Measurements from ENCODE around the gene MAP2K1.

The MAP2K1 gene

DNA sequence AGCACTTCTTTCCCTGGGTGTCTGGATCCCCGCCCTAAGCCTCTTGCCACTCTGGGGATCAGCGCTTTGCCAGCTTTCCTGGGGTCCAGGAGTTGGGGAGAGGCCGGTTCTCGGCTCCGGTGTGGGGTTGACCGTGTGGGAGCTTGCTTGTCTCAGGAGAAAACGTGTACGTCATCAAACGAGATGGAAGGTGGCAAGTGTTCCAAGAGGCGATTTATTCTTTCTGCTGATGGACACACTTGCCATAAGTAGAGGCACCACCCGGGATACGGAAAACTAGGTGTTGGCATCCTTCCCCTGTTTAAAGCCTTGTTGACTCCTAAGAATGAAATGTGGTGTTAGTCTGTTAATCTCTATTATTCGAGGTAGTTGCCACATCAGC, 118.7 kb downstream of the MAP2K1 start:
- no peak for DNase-seq (ENCODE audit: low spot score)

DNA sequence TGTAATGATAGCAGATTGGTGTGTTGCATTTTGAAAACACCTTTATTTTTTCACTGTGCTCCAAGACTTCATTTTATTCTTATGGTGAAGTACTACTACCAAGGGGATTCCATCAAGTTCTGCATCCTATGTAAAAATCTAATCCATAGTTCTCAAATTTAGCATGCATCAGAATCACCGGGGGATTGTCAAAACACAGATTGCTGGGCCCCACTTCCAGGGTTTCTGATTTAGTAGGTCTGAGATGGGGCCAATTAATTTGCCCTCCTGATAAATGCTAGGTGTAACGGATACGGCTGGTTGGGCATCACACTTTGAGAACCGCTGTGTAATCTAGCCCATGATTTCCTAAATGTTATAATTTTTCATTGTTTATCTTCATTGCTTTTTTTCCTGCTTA, 119.1 kb downstream of the MAP2K1 start:
- no peak for DNase-seq (ENCODE audit: low spot score)

DNA sequence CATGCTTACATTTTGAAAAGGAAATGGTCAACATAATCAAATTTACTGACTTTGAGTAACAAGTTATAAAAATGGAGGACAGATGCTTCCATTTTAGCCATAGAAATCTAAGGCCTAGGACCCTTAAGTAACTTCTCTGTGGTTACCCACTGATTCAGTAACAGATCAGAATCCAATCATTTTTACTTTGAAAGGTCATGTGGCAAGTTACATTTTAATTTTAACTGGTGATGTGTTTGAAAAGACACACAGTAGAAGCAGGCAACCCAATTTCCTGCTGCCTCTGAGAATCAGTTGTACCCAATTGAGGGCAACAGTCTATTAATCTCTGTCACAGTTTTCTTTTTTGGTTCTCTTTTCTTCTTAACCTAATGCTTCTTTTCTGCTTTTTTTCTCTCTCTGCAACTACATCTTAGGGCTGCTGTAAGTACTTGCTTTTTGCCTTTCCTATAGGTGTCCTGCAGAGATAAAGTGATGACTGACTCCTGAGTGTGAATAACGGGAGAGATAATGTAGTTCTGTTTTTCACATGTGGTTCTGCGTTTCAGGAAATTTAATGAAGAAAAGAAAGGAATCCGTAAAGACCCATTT, 121.7 kb downstream of the MAP2K1 start:
- no peak for DNase-seq (ENCODE audit: low spot score)

DNA sequence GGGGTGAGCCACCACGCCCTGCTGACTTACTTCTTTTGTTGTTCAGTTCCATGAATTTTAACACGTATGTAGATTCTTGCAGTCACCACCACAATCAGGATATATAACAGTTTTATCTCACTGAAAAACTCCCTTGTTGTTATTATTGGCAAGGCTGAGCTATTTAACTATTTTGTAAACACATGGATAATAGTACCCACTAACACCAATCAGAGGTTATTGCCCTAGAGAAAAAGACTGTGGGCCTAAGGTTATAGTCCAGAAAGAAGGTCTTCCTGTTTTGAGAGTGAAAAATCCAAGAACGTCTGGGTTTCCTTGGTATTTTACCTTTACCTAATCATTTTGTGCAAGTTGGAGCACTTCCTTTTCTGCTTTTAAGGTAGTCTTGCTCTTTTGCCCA, 127.9 kb downstream of the MAP2K1 start:
- no peak for DNase-seq (ENCODE audit: low spot score)

DNA sequence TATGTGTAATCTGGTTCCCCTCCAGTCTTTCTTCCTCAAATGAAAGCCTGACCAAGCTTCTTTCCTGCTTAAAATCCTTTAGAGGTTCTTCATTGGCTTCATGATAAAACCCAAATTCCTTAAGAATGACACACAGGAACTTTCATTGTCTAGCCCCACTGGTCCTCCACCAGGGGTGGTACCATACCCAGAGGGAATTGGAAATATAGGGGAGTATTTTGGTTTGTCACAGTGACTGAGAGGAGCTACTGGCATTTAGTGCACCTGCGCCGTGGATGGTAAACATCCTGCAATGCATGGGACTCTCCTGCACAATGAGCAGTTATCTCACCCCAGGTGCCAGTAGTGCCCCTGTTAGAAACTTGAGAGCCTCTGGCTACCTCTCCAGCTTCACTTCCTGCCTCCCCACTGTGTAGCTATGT, 129.2 kb downstream of the MAP2K1 start:
- no peak for DNase-seq (ENCODE audit: low spot score)

DNA sequence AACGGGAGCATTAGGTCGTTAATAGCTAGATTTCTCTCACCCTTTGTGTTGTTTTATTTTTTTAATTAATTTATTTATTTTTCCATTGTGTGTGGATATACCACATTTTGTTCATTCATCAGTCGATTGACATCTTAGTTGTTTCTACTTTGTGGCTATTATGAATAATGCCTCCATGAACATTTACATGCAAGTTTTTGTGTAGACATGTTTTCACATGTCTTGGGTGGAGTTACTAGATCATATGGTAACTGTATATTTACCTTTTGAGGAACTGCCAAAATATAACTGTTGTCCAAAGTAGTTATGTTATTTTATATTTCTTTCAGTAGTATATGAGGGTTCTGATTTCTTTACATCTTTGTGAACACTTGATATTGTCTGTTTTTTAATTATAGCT, 137.2 kb downstream of the MAP2K1 start:
- no peak for DNase-seq (ENCODE audit: low spot score)

DNA sequence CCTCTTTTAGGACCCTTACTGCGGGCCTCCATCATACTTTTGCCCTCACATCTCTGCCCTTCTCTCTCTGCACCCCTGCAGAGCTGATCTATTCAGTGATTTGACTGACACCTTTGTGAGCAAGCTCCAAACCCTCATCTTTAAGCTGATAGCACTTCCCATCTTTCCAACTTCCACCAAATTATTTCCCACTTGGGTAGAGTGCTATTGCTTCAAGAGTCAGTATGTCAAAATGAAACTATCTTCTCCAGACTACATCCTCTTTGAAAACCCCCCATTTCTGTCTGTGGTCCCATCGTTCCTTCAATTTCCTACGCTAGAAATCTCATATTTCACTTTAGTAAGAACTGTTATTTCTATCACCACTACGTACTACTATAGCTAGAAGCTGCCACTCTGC, 138.1 kb downstream of the MAP2K1 start:
- DNase-seq (ENCODE audit: low spot score) = no peak

DNA sequence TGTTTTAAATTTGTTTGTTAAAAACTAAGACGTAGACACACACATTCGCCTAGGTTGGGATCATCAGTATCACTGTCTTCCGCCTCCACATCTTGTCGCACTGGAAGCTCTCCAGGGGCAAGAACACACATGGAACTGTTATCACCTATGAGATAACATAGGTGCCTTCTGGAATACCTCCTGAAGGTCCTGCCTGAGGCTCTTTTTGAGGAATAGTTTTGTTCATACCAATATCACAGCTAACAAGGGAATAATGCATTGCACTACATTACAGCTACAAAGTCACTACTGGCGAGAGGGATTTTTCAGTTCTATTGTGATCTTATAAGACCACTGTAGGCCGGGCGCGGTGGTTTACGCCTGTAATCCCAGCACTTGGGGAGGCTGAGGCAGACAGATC, 148.3 kb downstream of the MAP2K1 start:
- DNase-seq (ENCODE audit: low spot score) = no peak

Data from CD4-positive, alpha-beta T cell treated with Interleukin-6 at 100 ng/mL for 8 hours (primary cell).